IPS DF 6.9 (cell line): ENCODE results near the gene CDC123.
A peak's percentile ranks its signal among the peaks of the same experiment; 100 is the strongest.
"Not testable (repeated sequence)": the region's sequence is repeated elsewhere in the genome, so short reads cannot be mapped to it uniquely, and the experiment has no call there.

ENCODE experiments used
- DNase-seq: peaks from one replicate; pipeline ENCODE4 v3.0.0-alpha.2; 2013; ENCODE audit warnings: low read depth, low spot score
- H3K27ac ChIP-seq: one replicate; pipeline ENCODE4 v1.5.1; 2013; ENCODE audit warnings: low read length, control low read depth
- H3K27me3 ChIP-seq: 2 replicates; pipeline ENCODE4 v1.6.1; 2013; ENCODE audit warnings: mild to moderate bottlenecking, low read length; ENCODE audit not compliant: control insufficient read depth, insufficient read depth
- H3K36me3 ChIP-seq: 2 replicates; pipeline ENCODE4 v1.6.1; 2013; ENCODE audit warnings: low read length; ENCODE audit not compliant: control insufficient read depth, insufficient read depth
- H3K4me1 ChIP-seq: 2 replicates; pipeline ENCODE4 v1.6.1; 2013; ENCODE audit warnings: low read length; ENCODE audit not compliant: control insufficient read depth, insufficient read depth
- H3K4me3 ChIP-seq: 2 replicates; pipeline ENCODE4 v1.5.1; 2013; ENCODE audit warnings: mild to moderate bottlenecking, low read length
- H3K9me3 ChIP-seq: 2 replicates; pipeline ENCODE4 v1.6.1; 2013; ENCODE audit warnings: low read length, inconsistent platforms; ENCODE audit not compliant: control insufficient read depth, insufficient read depth
- WGBS: extraction: QIAGEN DNeasy Blood & Tissue Kit; methylation state at CpG from one replicate; pipeline ENCODE4 v1.1.7; 2013; ENCODE audit warnings: mixed read lengths, missing lambda C conversion rate; ENCODE audit not compliant: insufficient read length, insufficient coverage; 5-methylcytosine and 5-hydroxymethylcytosine counted together

Gene CDC123

DNA sequence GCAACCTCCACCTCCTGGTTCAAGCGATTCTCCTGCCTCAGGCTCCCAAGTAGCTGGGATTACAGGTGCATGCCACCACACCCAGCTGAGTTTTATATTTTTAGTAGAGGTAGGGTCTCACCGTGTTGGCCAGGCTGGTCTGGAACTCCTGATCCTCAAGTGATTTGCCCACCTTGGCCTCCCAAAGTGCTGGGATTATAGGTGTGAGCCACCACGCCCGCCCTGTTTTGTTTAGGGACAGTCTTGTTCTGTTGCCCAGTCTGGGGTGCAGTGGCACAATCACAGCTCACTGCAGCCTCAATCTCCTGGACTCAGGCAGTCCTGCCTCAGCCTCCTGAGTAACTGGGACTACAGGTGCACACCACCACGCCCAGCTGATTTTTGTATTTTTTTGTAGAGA is 54.7 kb downstream of the CDC123 start:
- not testable (repeated sequence) for H3K27ac ChIP-seq, H3K9me3 ChIP-seq, H3K4me3 ChIP-seq, H3K4me1 ChIP-seq, H3K27me3 ChIP-seq, DNase-seq
- peaks cover 13% of the 10 kb centered on the region for H3K36me3 ChIP-seq
- no CpG with 5 or more reads among the region's 5 CpGs for WGBS

DNA sequence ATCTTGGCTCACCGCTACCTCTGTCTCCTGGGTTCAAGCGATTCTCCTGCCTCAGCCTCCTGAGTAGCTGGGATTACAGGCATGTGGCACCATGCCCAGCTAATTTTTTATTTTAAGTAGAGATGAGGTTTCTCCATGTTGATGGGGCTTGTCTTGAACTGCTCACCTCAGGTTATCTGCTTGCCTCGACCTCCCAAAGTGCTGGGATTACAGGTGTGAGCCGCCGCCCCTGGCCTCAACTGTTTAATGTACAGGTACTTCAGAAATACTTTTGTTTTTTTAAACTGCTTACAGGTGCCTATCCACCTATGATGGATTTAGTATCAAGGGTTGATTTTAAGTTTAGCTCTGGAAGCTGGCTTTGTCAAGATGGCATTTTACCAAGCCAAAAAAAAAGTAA is 55.6 kb downstream of the CDC123 start:
- Histone ChIP-seq H3K4me1 (no peaks in the 10 kb centered on the region), H3K9me3 (no peaks in the 10 kb centered on the region), H3K36me3 (peaks cover 6% of the 10 kb centered on the region), H3K27me3 (no peaks in the 10 kb centered on the region), H3K4me3 (no peak overlapping the region), H3K27ac (no peak overlapping the region)
- DNase-seq: no peak
- WGBS: no CpG with 5 or more reads among the region's 5 CpGs

- H3K36me3 ChIP-seq: no peaks in the 10 kb centered on the region
- no CpG with 5 or more reads among the region's 13 CpGs for WGBS
- H3K27ac ChIP-seq: no peak overlapping the region
- no peaks in the 10 kb centered on the region for H3K4me1 ChIP-seq
- H3K27me3 ChIP-seq: no peaks in the 10 kb centered on the region
- H3K4me3 ChIP-seq: no peak overlapping the region
- peak; percentile 20 for DNase-seq
- no peaks in the 10 kb centered on the region for H3K9me3 ChIP-seq
These were observed 57.0 kb downstream of the CDC123 start for GRCh38 chr10:12252882-12253546.

DNA sequence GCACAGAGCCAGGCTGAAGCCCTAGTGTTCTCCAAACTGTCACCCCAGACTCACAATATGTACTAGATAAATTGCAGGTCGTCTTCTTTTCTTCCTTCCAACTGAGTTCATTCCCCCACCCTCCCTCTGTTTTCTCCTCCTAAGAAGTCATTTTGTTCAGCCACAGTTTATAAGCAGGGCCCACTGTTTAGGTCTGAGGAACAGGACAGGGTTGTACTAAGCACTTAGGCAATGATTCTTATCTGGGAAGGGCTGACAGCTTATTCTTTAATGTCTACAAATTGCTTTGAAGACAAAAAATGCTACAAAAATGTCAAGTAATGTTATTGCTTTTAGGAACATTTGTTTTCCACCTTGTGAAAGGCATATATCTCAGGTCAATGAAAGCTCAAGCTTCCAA is 59.1 kb downstream of the CDC123 start:
- Histone ChIP-seq H3K36me3 (no peaks in the 10 kb centered on the region), H3K27me3 (no peaks in the 10 kb centered on the region), H3K27ac (no peak overlapping the region), H3K4me1 (no peaks in the 10 kb centered on the region), H3K9me3 (no peaks in the 10 kb centered on the region; the same call in 1 of the 2 replicates), H3K4me3 (no peak overlapping the region)
- WGBS: no CpG with 5 or more reads among the region's 1 CpG
- no peak for DNase-seq

- no peaks in the 10 kb centered on the region; the same call in 1 of the 2 replicates for H3K9me3 ChIP-seq
- no peaks in the 10 kb centered on the region for H3K36me3 ChIP-seq
- no peaks in the 10 kb centered on the region for H3K27me3 ChIP-seq
- H3K27ac ChIP-seq: no peak overlapping the region
- WGBS: no CpG with 5 or more reads among the region's 4 CpGs
- no peak overlapping the region for H3K4me3 ChIP-seq
- H3K4me1 ChIP-seq: no peaks in the 10 kb centered on the region
- no peak for DNase-seq
These were observed 64.0 kb downstream of the CDC123 start for GRCh38 chr10:12259988-12260387.

- Histone ChIP-seq H3K27me3 (no peaks in the 10 kb centered on the region), H3K9me3 (no peaks in the 10 kb centered on the region; the same call in 1 of the 2 replicates), H3K27ac (no peak overlapping the region), H3K4me3 (no peak overlapping the region), H3K4me1 (no peaks in the 10 kb centered on the region), H3K36me3 (no peaks in the 10 kb centered on the region)
- no peak for DNase-seq
- no CpG with 5 or more reads among the region's 3 CpGs for WGBS
These were observed 66.4 kb downstream of the CDC123 start for GRCh38 chr10:12262278-12262981.

- Histone ChIP-seq H3K9me3 (no peaks in the 10 kb centered on the region; the same call in 1 of the 2 replicates), H3K27me3 (no peaks in the 10 kb centered on the region), H3K4me1 (no peaks in the 10 kb centered on the region), H3K27ac (no peak overlapping the region), H3K4me3 (no peak overlapping the region; the same call in 1 of the 2 replicates), H3K36me3 (no peaks in the 10 kb centered on the region)
- DNase-seq: peak; percentile 58
- no CpG with 5 or more reads among the region's 31 CpGs for WGBS
These were observed 68.4 kb downstream of the CDC123 start for GRCh38 chr10:12264204-12264940.

GRCh38 chr10:12269056-12269455 is 73.1 kb downstream of the CDC123 start:
- Histone ChIP-seq H3K27ac (no peak overlapping the region), H3K27me3 (no peaks in the 10 kb centered on the region), H3K9me3 (no peaks in the 10 kb centered on the region), H3K4me1 (no peaks in the 10 kb centered on the region), H3K4me3 (no peak overlapping the region), H3K36me3 (no peaks in the 10 kb centered on the region)
- WGBS: no CpG with 5 or more reads among the region's 2 CpGs
- no peak for DNase-seq

DNA sequence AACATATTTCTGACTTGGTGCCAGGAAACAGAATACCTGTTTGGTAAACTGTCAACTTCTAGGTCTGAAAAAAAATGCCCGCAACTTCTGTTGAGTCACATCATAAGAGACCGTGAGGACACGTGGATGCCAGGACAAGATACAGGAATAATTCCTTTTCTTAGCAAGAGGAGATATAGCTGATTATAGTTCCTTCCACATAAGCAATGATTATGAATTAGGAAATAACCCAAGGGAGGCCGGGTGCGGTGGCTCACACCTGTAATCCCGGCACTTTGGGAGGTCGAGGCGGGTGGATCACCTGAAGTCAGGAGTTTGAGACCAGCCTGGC is 75.2 kb downstream of the CDC123 start:
- Histone ChIP-seq H3K9me3 (no peaks in the 10 kb centered on the region), H3K27me3 (no peaks in the 10 kb centered on the region), H3K4me3 (no peak overlapping the region), H3K4me1 (no peaks in the 10 kb centered on the region), H3K36me3 (no peaks in the 10 kb centered on the region), H3K27ac (no peak overlapping the region)
- no CpG with 5 or more reads among the region's 8 CpGs for WGBS
- DNase-seq: no peak

DNA sequence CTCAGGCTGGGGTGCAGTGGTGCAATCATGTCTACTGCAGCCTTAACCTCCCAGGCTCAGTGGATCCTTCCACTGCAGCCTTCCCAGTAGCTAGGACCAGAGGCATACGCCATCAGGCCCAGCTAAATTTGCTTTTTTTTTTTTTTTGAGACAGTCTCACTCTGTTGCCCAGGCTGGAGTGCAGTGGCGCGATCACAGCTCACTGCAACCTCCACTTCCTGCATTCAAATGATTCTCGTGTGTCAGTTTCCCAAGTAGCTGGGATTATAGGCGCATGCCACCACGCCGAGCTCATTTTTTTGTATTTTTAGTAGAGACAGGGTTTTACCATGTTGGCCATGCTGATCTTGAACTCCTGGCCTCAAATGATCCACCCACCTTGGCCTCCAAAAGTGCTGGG is 81.9 kb downstream of the CDC123 start:
- H3K36me3 ChIP-seq, H3K27me3 ChIP-seq, H3K4me1 ChIP-seq, H3K4me3 ChIP-seq, H3K9me3 ChIP-seq, H3K27ac ChIP-seq, DNase-seq: not testable (repeated sequence)
- WGBS: no CpG with 5 or more reads among the region's 7 CpGs
